Right cardiac atrium (tissue), 5 donors: Measurements from ENCODE around the gene IFNK. TPM values are rescaled to one million over a fixed set of nuclear protein-coding genes. Genes with fewer than 3 reads are reported as not detected.
A peak's percentile ranks its signal among the peaks of the same experiment; 100 is the strongest.

Experiments
- ATAC-seq, 2 donors: fragments of 200-7000 bp; cut with Tn5 transposase; one replicate each; pipeline versions ENCODE4 v1.8.0 to v1.9.1; 2020; ENCODE audit warnings: moderate library complexity in 2 of 2, mild to moderate bottlenecking in 1 of 2
- DNase-seq, 3 donors: peaks; one replicate each; pipeline ENCODE4 v3.0.0-alpha.2; 2020
- H3K27ac ChIP-seq: one replicate; pipeline ENCODE4 v1.5.1; 2013; ENCODE audit warnings: mild to moderate bottlenecking, low read length, control low read depth, moderate library complexity
- H3K27me3 ChIP-seq: one replicate; pipeline ENCODE4 v1.6.1; 2013; ENCODE audit not compliant: control insufficient read depth, insufficient read depth
- H3K4me1 ChIP-seq: one replicate; pipeline ENCODE4 v1.6.1; 2013; ENCODE audit warnings: low read length; ENCODE audit not compliant: control insufficient read depth, insufficient read depth
- H3K4me3 ChIP-seq: one replicate; pipeline ENCODE4 v1.5.1; 2013; ENCODE audit warnings: low read length, control low read depth
- H3K9me3 ChIP-seq: one replicate; pipeline ENCODE4 v1.6.1; 2013; ENCODE audit warnings: low read length; ENCODE audit not compliant: control insufficient read depth
- WGBS: extraction: QIAGEN DNeasy Blood & Tissue Kit; methylation state at CpG from one replicate; pipeline ENCODE4 v1.1.7; 2013; 5-methylcytosine and 5-hydroxymethylcytosine counted together
- intact Hi-C, 4 donors: fragments of 100-400 bp; cut with DNase I; formaldehyde crosslinking; loops; one replicate each; pipeline versions ENCODE4 v1.11.0 to v1.14.0; 2022 to 2023
- long read RNA-seq, 4 donors: library from polyadenylated mRNA; unstranded; transcript quantifications; one replicate each; pipeline ENCODE4 v2.0.0, GENCODE V29; 2020 to 2021
- polyA plus RNA-seq: library from polyadenylated mRNA; stranded (reverse); fragments of 200-250 nt; gene quantifications from one replicate; pipeline ENCODE4 v1.2.3, GENCODE V29; 2013
- total RNA-seq, 4 donors: library from RNA; stranded (reverse); fragmentation: NEBNext Ultra II Directional; extraction: Animal tissue kit (Norgen Biotek cat#: 25700); gene quantifications; one replicate each; pipeline ENCODE4 v1.2.1, GENCODE V29; 2021
- donor health status: healthy with polysubstance abuse.
- donor health status: DM: no; HTN: yes; CAD: no.
- donor health status: DM: no; HTN: no; CAD: no.
- donor health status: DM: no; HTN: yes; CAD: no; lungs with severe emphysema.
- donor health status: DM: yes; HTN: yes; CAD: no.

IFNK gene, protein sequence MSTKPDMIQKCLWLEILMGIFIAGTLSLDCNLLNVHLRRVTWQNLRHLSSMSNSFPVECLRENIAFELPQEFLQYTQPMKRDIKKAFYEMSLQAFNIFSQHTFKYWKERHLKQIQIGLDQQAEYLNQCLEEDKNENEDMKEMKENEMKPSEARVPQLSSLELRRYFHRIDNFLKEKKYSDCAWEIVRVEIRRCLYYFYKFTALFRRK
- total RNA-seq, result not detected
- not detected for polyA plus RNA-seq
- long read RNA-seq, donor 1, result 0 reads
- long read RNA-seq, donor 2, result 0 reads
- long read RNA-seq, donor 3, result 0 reads
- long read RNA-seq, donor 4, result 0 reads

DNA sequence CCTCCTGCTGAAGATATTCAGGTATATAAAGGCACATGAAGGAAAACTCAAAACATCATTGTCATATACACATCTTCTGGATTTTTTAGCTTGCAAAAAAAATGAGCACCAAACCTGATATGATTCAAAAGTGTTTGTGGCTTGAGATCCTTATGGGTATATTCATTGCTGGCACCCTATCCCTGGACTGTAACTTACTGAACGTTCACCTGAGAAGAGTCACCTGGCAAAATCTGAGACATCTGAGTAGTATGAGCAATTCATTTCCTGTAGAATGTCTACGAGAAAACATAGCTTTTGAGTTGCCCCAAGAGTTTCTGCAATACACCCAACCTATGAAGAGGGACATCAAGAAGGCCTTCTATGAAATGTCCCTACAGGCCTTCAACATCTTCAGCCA is at the start of gene IFNK:
Gene IFNK, plus strand, starts transcription at position 55 of the 400 bp plus-strand sequence. Its CDS starts 47 bp downstream, at position 102.
- H3K4me3 ChIP-seq, result no peak within 1 kb of the TSS
- no peak for DNase-seq
- H3K9me3 ChIP-seq, result no peaks in the 10 kb centered on the region
- intact Hi-C loops, result loop anchor here in 1 of 4 donors (10.0 kb wide), 1 partner anchor 189 kb away; no protein-coding TSS in a partner anchor
- peaks cover 2% of the 10 kb centered on the region for H3K4me1 ChIP-seq
- no peak for ATAC-seq
- no peaks in the 10 kb centered on the region for H3K27me3 ChIP-seq
- 91% methylated on average over 2 of the region's 2 CpGs for WGBS
- no peak within 1 kb of the TSS for H3K27ac ChIP-seq

DNA sequence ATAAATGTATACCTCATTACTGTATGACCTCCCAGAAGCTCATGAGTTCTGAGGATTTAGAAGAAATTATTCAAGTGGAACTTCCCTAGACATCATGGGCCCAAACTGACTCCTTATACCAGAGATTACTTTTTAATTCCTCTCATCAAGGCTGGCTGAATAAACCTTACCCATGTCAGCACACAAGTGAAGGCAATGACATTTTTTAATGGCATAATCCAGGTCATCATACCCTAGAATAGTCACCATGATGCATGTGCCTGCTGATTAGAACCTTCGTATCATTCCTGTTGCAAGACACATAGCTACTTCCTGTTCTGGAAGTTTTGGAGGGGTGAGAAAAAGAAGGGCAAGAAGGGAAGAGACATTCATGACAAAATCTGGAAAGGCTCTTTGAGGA is 49.8 kb upstream of the IFNK start:
- Histone ChIP-seq H3K9me3 (no peaks in the 10 kb centered on the region), H3K27me3 (no peaks in the 10 kb centered on the region), H3K4me3 (no peak overlapping the region), H3K27ac (no peak overlapping the region), H3K4me1 (peaks cover 6% of the 10 kb centered on the region)
- intact Hi-C loops, result no loop called here
- no peak for DNase-seq
- WGBS, result 33% methylated on average over 1 of the region's 1 CpG
- peak in 1 of 2 donors; percentile 8 for ATAC-seq

GRCh38 chr9:27475057-27475595 is 49.0 kb upstream of the IFNK start:
- intact Hi-C loops, result no loop called here
- H3K27ac ChIP-seq, result peak overlapping the region; percentile 62
- 63% methylated on average over 7 of the region's 7 CpGs for WGBS

GRCh38 chr9:27476870-27477515 is 47.1 kb upstream of the IFNK start:
- Histone ChIP-seq H3K27ac (no peak overlapping the region), H3K27me3 (no peaks in the 10 kb centered on the region), H3K4me3 (no peak overlapping the region), H3K9me3 (no peaks in the 10 kb centered on the region), H3K4me1 (peaks cover 6% of the 10 kb centered on the region)
- ATAC-seq (no peak), DNase-seq (no peak)
- WGBS, result 97% methylated on average over 6 of the region's 6 CpGs
- intact Hi-C loops, result no loop called here

More at GRCh38 chr9:27475057-27475595, 49.0 kb upstream of the IFNK start:
- Histone ChIP-seq H3K9me3 (no peaks in the 10 kb centered on the region), H3K27me3 (no peaks in the 10 kb centered on the region), H3K4me3 (no peak overlapping the region), H3K4me1 (peaks cover 6% of the 10 kb centered on the region)
- DNase-seq, result peak in 2 of 3 donors; percentile 56 to 57
- ATAC-seq, result peak; percentile 64 to 74

GRCh38 chr9:27478322-27478721 is 45.8 kb upstream of the IFNK start:
- Histone ChIP-seq H3K9me3 (no peaks in the 10 kb centered on the region), H3K27ac (no peak overlapping the region), H3K4me1 (peaks cover 6% of the 10 kb centered on the region), H3K4me3 (no peak overlapping the region), H3K27me3 (no peaks in the 10 kb centered on the region)
- intact Hi-C loops, result no loop called here
- DNase-seq, result no peak
- ATAC-seq, result no peak
- WGBS, result 90% methylated on average over 1 of the region's 1 CpG

DNA sequence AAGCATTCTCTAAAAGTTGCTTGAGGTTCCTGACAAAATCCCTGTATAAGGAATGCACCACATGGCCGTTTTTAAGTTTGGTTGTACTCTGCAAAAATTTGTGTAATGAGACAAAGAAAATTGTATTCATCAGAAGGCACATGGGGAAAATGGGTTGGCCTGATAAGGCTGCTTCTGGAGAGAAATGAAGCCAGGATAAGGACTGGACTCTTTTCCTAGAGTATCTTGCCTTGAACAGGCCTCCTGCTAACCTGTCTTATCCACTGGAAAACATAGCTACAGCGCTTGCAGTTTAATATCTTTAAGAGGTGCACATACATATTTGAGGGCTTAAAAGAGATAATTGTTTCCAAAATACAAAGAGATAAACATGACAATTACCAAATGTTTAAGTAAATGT is 41.4 kb upstream of the IFNK start:
- Histone ChIP-seq H3K9me3 (no peaks in the 10 kb centered on the region), H3K4me3 (no peak overlapping the region), H3K27ac (no peak overlapping the region), H3K27me3 (no peaks in the 10 kb centered on the region), H3K4me1 (no peaks in the 10 kb centered on the region)
- WGBS, result 81% methylated on average over 2 of the region's 2 CpGs
- ATAC-seq (no peak), DNase-seq (no peak)
- intact Hi-C loops, result no loop called here

DNA sequence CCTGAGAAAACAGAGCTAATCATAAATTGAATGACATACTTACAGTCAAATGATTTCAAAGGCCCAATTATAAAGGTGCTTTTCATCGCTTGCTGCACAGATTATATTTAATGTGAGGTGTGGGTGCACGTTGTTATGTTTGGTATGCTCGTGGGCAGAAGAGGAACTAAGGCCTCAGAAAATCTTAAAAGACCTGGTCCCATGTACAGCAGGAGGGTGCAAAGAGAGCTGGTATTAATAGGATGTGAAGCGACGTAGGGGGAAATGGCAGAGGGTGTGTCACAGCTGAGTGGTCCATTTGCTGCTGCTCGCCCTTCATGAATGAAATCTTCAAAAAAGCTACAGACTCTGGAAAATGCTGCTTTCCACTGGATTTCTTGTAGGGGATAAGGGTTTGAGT is 40.5 kb upstream of the IFNK start:
- H3K4me3 ChIP-seq, result no peak overlapping the region
- ATAC-seq (no peak), DNase-seq (no peak)
- no peaks in the 10 kb centered on the region for H3K9me3 ChIP-seq
- intact Hi-C loops, result no loop called here
- no peaks in the 10 kb centered on the region for H3K27me3 ChIP-seq
- WGBS, result 91% methylated on average over 6 of the region's 6 CpGs
- H3K27ac ChIP-seq, result no peak overlapping the region
- no peaks in the 10 kb centered on the region for H3K4me1 ChIP-seq

DNA sequence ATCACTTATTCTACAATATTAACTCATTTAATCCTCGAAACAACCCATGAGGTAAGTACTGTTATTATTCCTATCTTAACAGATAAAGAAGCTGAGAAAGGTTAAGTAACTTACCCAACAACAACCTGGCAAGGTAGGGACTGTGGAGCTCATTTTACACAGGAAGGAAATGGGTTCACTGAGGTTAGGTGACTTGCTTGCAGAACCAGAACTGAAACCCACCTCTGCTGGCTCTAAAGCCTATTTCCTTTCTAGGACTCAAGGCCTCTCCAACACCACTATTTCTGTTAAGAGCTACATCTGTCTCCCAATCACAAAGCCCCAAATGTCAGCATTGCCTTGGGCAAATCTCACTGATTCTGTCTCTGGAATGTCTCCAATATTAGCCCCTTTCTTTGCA is 38.9 kb upstream of the IFNK start:
- H3K4me3 ChIP-seq, result no peak overlapping the region
- no peaks in the 10 kb centered on the region for H3K4me1 ChIP-seq
- ATAC-seq (no peak), DNase-seq (no peak)
- WGBS, result 99% methylated on average over 1 of the region's 1 CpG
- H3K27ac ChIP-seq, result no peak overlapping the region
- intact Hi-C loops, result no loop called here
- H3K27me3 ChIP-seq, result no peaks in the 10 kb centered on the region
- no peaks in the 10 kb centered on the region for H3K9me3 ChIP-seq

DNA sequence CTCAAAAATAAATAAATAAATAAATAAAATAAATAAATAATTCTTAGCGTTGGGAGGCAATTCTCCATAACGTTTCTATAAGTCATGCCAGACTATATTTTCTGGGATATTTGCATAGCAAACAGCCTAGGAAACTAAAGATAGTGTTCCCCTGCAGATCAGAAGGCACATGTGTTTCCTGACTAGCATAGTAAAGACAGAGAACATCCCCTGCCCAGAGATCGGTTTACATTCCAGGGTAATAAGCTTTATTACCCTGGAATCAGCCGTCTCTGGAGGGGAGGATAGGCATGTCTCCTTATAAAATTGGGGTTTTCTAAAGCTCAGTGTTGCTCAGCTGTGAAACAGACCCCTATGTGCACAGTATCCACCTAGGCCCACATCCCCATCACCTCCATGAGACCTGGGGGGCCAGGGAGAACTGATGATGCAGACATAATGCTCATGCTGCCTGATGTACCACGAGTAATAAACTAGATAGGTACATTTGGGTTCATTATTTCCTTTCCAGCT is 36.9 kb upstream of the IFNK start:
- WGBS, result 56% methylated on average over 5 of the region's 5 CpGs

GRCh38 chr9:27487927-27488326 is 36.2 kb upstream of the IFNK start:
- H3K27ac ChIP-seq, result no peak overlapping the region
- no peaks in the 10 kb centered on the region for H3K9me3 ChIP-seq
- ATAC-seq (no peak), DNase-seq (no peak)
- no peak overlapping the region for H3K4me3 ChIP-seq
- no peaks in the 10 kb centered on the region for H3K27me3 ChIP-seq
- no peaks in the 10 kb centered on the region for H3K4me1 ChIP-seq
- intact Hi-C loops, result no loop called here
- 98% methylated on average over 1 of the region's 1 CpG for WGBS

More for the DNA sequence above, 36.9 kb upstream of the IFNK start:
- H3K27me3 ChIP-seq, result no peaks in the 10 kb centered on the region
- intact Hi-C loops, result no loop called here
- ATAC-seq (no peak), DNase-seq (no peak)
- H3K9me3 ChIP-seq, result no peaks in the 10 kb centered on the region
- no peaks in the 10 kb centered on the region for H3K4me1 ChIP-seq
- no peak overlapping the region for H3K4me3 ChIP-seq
- no peak overlapping the region for H3K27ac ChIP-seq
